Stimulated activated naive B cell treated with anti-CD40 and anti-IgM and Interleukin-4, amounts not matched to agents 10 μg/mL and 1 μg/mL and 100 μg/mL, for 72 hours (primary cell): ENCODE data around the gene PAX2.

ENCODE experiments used
- ATAC-seq, 2 donors: fragments of 150-1000 bp; cut with Tn5 transposase; replicated peaks; 2 replicates each; pipeline ENCODE4 v1.10.0; 2021; ENCODE audit warnings: moderate library complexity in 1 of 2
- DNase-seq: peaks from one replicate; pipeline ENCODE4 v3.0.0; 2021
- H3K27ac Mint-ChIP-seq: one replicate; pipeline ENCODE4 v1.8.0; 2022; ENCODE audit warnings: mild to moderate bottlenecking, mixed read lengths
- H3K27me3 Mint-ChIP-seq, 2 donors: one replicate each; pipeline ENCODE4 v1.8.0; 2022; ENCODE audit warnings: mixed read lengths in 2 of 2
- H3K36me3 Mint-ChIP-seq, 2 donors: one replicate each; pipeline ENCODE4 v1.8.0; 2022; ENCODE audit warnings: mixed read lengths in 2 of 2, mild to moderate bottlenecking in 1 of 2
- H3K4me1 Mint-ChIP-seq, 2 donors: one replicate each; pipeline ENCODE4 v1.8.0; 2022; ENCODE audit warnings: mixed read lengths in 2 of 2, mild to moderate bottlenecking in 1 of 2
- H3K4me3 Mint-ChIP-seq, 2 donors: one replicate each; pipeline ENCODE4 v1.8.0; 2022; ENCODE audit warnings: mild to moderate bottlenecking in 2 of 2, mixed read lengths in 2 of 2, moderate library complexity in 1 of 2
- H3K9me3 Mint-ChIP-seq, 2 donors: one replicate each; pipeline ENCODE4 v1.8.0; 2022; ENCODE audit warnings: mixed read lengths in 2 of 2, mild to moderate bottlenecking in 1 of 2

The PAX2 gene

DNA sequence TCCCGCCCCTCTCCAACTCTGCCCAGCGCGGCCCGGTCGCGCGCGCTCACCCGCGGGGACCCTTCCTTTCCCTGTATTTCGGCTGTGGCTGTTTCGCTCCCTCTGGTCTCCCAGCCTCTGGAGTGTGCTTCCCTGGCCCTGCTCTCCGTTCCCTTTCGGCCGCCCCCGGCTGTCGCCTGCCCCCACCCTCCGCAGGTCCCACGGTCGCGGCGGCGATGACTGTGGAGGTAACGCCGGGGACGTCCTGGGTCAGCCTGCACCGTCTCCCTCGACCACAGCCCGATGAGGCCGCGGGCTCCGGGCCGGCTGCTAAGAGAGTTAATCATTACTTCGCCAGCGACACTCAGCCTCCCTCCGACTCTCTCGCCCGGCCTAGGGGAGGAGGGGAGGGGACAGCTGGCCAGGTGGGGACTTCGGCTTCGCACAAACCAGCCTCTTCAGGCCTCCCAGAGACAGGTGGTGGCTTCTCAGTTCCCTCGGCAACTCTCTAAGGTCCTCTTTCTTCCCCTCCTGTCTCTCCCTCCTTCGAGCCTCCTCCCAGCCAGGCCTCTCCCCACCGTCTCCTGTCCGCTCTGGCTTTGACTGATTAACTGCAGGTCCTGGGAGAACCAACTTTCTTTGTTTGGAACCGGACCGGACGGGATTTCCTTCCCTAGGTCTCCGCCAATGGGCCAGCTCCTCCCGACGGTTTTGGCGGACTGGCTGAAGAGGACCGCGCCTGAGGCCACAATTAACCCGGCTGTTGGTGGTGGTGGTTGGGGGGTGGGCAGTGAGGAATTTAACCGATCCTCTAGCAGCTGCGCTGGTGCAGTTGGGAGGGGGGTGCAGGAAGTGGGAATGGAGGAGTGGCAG is 5.6 kb upstream of the PAX2 start:
- peaks cover 0 to 2% of the 10 kb centered on the region in 2 donors for H3K36me3 Mint-ChIP-seq
- H3K4me3 Mint-ChIP-seq: peak overlapping the region in 1 of 2 donors; percentile 36
- H3K4me1 Mint-ChIP-seq: peaks cover 56 to 81% of the 10 kb centered on the region in 2 donors
- ATAC-seq (peak; percentile 32 to 35), DNase-seq (no peak)
- H3K9me3 Mint-ChIP-seq: no peaks in the 10 kb centered on the region
- H3K27me3 Mint-ChIP-seq: peaks cover 92 to 95% of the 10 kb centered on the region in 2 donors
- H3K27ac Mint-ChIP-seq: peak overlapping the region; percentile 85

DNA sequence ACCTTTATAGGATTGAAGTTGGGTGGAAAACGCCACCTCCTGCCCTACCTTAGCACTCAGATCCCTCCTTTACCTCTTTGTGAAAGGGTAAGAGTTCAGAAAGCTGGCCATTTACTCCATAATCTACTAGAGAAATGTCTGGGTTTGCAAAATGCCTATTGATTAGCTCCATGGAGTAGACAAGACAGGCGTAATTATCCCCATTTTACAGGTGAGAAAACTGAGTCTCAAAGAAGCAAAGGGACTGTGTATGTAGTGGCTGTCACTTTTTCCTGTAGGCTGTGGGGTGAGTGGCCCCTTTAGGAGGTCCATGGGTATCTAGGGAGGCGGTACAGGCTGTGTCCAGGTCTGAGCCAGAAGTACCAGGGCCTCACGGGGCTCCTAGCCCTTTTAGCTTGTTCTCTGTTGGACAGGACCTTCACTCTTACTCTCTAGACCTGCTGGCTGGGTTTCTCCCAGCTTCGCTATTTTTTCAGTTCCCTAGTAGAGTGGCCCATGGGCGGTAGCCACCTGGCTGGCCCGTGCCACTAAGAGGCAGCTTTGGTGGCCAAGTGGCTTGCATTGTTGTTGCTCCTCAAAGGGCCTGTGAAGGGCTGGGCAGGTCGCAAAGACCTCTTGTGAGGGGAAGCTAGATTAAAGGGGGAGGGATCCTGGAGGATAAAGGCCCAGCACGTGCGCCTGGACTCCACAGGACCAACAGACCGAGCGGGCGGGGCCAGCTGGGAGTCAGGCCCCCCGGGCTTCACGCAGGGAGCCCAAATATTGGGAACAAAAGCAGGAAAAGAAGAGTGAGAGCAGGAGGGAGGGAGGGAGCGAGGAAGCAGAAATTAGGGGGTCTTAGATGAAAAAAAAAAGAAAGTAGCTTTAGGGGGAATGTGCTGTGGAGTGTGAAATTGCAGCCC is 4.7 kb upstream of the PAX2 start:
- H3K4me1 Mint-ChIP-seq: peaks cover 53 to 78% of the 10 kb centered on the region in 2 donors
- peaks cover 90% of the 10 kb centered on the region in 2 donors for H3K27me3 Mint-ChIP-seq
- DNase-seq (no peak), ATAC-seq (no peak)
- H3K9me3 Mint-ChIP-seq: no peaks in the 10 kb centered on the region
- H3K36me3 Mint-ChIP-seq: peaks cover 0 to 2% of the 10 kb centered on the region in 2 donors
- peak overlapping the region; percentile 56 for H3K27ac Mint-ChIP-seq
- no peak overlapping the region for H3K4me3 Mint-ChIP-seq

DNA sequence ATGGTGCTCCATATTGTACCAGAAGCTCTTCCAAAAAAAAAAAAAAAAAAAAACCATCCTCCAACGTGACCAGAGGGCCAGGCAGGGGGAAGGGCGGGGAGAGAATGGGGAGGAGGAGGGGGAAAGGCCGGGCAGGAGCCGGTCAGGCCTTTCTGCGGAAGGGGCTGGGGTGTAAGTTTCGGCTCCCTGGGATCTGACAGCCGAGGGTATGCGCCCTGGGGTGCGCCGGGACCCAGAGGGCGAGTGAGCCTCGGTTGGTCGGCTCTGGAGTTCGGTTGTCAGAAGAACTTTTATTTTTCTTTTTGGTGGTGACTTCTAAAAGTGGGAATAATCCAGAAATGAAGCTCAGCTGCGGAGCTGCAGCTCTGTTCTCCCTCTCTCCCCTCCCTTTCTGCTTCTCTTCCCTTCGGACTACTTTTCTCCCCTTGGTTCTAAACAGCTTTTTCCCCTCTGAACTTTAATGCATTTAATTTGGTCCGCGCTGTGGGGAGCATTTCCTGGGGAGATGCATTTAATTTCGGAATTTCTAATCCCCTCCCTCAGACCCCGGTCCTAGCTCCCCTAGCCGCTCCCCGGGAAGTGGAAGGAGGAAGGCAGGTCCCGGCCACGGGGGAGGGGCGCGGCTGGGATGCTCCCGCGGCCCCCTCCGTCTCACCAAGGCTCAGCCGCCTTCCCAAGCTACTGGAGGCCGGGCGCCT is 3.9 kb upstream of the PAX2 start:
- H3K9me3 Mint-ChIP-seq: no peaks in the 10 kb centered on the region
- H3K4me3 Mint-ChIP-seq: no peak overlapping the region
- peaks cover 0 to 5% of the 10 kb centered on the region in 2 donors for H3K36me3 Mint-ChIP-seq
- no peak for DNase-seq
- H3K27me3 Mint-ChIP-seq: peaks cover 93 to 94% of the 10 kb centered on the region in 2 donors
- peaks cover 57 to 86% of the 10 kb centered on the region in 2 donors for H3K4me1 Mint-ChIP-seq
- no peak for ATAC-seq
- H3K27ac Mint-ChIP-seq: no peak overlapping the region

DNA sequence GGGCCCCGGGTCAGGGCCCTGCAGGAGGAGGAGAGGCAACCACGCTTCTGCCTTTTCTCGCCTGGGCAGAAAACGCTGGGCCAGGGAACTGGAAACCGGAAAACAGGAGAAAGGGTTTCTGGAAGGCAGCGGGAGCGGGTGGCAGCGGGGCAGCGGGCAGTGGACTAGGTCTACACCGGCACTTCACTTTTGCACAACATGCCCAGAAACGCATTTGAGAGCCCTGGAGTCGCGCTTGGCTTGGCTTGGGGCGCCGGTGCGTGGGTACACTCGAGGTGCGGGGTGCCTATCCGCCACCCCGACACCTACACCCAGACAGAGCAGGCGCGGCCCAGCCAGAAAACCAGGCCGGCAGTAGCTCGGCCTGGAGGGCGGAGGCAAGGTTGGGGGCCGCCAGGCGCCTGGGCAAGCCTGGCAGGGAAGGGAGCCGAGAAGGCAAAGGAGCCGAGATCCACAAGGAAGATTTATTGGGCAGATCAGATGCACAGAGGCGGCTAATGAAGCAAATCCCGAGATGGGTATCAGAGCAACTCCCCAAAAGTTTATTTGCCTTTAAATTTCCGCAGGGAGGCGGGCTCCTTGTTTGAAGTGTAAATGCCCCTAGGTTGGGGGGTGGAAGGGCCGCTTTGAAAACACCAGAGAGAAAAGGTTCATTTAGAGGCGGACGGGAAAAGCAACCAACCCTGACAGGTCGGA is 3.2 kb upstream of the PAX2 start:
- Mint-ChIP-seq H3K4me3 (peak overlapping the region; percentile 10 to 43), H3K27me3 (peaks cover 93 to 94% of the 10 kb centered on the region in 2 donors), H3K27ac (no peak overlapping the region), H3K4me1 (peaks cover 59 to 90% of the 10 kb centered on the region in 2 donors), H3K9me3 (no peaks in the 10 kb centered on the region), H3K36me3 (peaks cover 0 to 5% of the 10 kb centered on the region in 2 donors)
- ATAC-seq (no peak), DNase-seq (no peak)

DNA sequence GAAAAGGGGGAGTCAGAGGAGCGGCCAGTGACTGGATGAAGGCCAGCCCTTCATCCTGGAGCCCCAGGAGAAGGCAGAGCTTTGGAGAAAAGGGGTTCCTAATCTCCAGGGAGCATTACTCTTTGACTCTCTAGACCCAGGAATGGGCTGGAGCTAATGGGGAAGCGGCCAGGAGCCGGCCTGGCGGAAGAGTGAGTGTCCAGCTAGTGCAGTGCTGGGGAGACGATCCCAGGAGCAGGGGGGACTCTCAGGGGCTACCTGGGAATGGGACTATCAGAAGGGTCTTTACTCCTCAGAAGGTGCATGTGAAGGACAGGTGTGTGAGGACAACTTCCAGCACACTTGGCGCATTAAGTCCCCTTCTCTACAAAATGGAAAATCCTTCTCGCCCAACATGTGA is 2.4 kb upstream of the PAX2 start:
- no peak overlapping the region for H3K27ac Mint-ChIP-seq
- H3K27me3 Mint-ChIP-seq: peaks cover 87 to 89% of the 10 kb centered on the region in 2 donors
- peak overlapping the region in 1 of 2 donors; percentile 43 for H3K4me3 Mint-ChIP-seq
- H3K4me1 Mint-ChIP-seq: peaks cover 55 to 84% of the 10 kb centered on the region in 2 donors
- no peak for DNase-seq
- peaks cover 0 to 5% of the 10 kb centered on the region in 2 donors for H3K36me3 Mint-ChIP-seq
- ATAC-seq: no peak
- H3K9me3 Mint-ChIP-seq: no peaks in the 10 kb centered on the region

DNA sequence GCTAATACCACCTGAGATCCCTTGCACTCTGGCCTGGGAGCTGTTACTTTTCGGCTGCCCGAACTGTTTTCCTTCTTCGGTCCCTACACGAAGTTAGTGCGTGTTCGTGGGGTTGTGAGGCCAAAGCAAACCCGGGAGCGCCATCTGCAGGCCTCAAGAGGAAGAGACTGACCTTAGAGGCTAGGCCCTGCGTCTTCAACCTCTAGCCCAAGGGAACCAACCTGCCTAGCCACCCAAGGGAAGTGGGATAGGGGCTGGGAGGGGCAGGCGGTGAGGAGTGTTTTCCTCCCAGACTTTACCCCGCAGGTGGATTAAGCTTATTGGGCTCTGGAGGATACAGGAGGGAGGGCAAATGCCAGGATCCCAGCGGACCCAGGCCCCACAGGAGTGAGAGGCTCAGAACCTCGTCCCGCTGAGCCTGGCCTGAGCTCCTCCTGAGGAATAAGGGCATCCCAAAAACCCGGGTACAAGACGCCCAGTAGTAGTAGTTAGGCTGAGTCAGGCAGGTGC is 1.7 kb upstream of the PAX2 start:
- no peaks in the 10 kb centered on the region for H3K9me3 Mint-ChIP-seq
- DNase-seq (peak; percentile 39), ATAC-seq (peak; percentile 73 to 75)
- peaks cover 49 to 83% of the 10 kb centered on the region in 2 donors for H3K4me1 Mint-ChIP-seq
- peak overlapping the region; percentile 93 for H3K27ac Mint-ChIP-seq
- H3K4me3 Mint-ChIP-seq: peak overlapping the region; percentile 64 to 72
- H3K27me3 Mint-ChIP-seq: peaks cover 80 to 88% of the 10 kb centered on the region in 2 donors
- peaks cover 0 to 5% of the 10 kb centered on the region in 2 donors for H3K36me3 Mint-ChIP-seq

DNA sequence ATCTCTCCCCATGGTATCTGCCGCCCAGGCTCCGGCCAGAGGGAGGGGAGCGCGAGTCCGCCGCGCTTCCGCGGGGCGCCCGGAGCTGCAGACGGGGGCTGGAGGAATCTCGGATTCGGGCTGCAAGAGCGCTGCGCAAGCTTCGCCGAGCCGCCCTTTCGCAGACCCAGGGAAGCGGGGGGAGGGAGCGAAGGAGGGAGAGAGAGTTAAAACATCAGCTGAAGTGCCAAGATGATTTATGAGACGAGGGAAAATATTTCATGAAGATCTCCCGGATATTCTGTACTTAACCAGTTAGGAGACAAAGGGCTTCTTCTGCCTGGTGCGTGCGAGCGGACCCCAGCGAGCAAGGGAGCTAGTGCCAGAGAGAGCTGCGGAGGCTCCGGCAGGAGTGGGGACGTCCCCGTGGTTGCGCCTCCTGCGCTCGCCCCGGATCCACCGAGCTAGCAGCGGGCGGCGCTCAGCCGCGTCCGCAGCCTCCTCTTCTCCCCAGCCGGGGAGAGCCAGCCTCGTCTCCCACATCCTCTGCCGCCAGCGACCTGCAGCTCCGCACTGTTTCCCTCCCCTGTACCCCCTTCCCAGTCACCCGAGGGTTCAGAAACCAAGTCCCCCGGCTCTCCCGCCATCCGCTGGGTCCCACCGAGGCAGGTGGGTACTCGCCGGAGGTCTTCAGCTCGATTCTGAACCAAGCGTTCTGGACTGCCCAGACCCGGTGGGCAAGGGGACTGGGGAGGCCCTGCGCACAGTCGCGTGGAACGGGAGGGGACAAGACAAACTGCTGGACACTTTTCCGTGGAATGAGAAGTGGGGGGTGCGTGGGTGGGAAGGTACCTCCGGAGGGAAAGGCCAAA is 1.0 kb upstream of the PAX2 start:
- H3K27me3 Mint-ChIP-seq: peaks cover 80 to 88% of the 10 kb centered on the region in 2 donors
- peaks cover 54 to 85% of the 10 kb centered on the region in 2 donors for H3K4me1 Mint-ChIP-seq
- H3K4me3 Mint-ChIP-seq: peak overlapping the region; percentile 64 to 72
- H3K9me3 Mint-ChIP-seq: no peaks in the 10 kb centered on the region
- ATAC-seq (peak in 1 of 2 donors; percentile 51), DNase-seq (peak; percentile 25)
- peaks cover 2 to 5% of the 10 kb centered on the region in 2 donors for H3K36me3 Mint-ChIP-seq
- peak overlapping the region; percentile 93 for H3K27ac Mint-ChIP-seq

DNA sequence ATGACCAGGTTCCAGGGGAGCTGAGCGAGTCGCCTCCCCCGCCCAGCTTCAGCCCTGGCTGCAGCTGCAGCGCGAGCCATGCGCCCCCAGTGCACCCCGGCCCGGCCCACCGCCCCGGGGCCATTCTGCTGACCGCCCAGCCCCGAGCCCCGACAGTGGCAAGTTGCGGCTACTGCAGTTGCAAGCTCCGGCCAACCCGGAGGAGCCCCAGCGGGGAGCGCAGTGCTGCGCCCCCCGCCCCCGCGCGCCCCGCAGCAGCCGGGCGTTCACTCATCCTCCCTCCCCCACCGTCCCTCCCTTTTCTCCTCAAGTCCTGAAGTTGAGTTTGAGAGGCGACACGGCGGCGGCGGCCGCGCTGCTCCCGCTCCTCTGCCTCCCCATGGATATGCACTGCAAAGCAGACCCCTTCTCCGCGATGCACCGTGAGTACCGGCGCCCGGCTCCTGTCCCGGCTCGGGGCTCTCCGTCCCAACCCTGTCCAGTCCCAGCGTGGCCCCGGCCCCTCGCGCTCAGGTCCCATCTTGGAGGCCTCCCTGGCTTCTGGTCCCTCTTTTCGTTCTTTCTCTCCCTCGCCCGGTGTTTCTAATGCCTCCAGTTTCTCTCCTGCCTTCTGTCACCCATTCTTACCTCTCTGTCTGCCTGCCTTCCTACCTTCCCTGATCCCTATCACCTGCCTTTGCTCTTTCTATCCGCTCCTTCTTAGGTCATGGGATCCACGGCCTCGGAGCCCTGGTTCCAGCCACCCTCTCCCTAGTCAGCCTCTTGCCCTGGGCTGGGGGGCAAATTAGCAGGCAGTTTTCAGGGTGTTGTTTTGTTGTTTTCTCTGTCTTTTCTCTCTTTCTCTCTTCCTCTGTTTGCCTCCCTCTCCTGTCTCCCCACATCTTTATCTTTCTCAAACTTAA is 751 bp downstream of the PAX2 start:
- H3K27ac Mint-ChIP-seq: peak overlapping the region; percentile 59
- no peak for DNase-seq

DNA sequence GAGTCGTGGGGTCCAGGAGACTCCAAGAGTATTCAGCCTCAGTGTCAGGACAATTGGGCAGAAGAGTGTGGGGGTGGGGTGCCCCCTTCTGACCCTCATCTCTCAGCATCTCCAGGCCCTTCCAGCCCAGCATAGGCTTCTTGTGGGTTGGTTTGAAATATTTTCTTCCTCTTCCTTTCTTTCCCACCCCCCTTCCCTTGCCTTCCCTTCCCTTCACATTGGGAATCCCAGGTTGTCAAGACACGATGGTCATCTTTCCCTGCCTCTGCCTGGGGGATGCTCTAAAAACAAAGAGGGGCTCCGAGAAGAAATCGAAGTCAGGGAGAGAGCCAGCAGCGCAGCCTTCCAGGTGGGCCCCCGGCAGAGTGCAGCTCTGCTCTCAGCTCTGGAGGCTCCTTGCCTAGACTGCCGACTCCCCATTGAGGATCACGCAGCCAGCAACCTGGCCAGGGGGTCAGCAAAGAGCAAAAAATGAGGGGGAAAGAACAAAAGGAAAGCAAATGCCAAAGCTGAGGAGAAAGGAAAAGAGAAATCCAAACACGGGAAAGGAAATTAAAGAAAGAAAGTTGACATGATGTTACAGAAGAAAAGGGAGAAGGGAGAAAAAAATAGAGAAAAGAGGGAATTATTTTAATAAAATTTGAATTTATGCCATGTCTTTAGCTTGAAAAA is 1.5 kb downstream of the PAX2 start:
- peak overlapping the region; percentile 59 to 60 for H3K4me3 Mint-ChIP-seq
- peaks cover 44 to 69% of the 10 kb centered on the region in 2 donors for H3K4me1 Mint-ChIP-seq
- peaks cover 75 to 87% of the 10 kb centered on the region in 2 donors for H3K27me3 Mint-ChIP-seq
- H3K27ac Mint-ChIP-seq: peak overlapping the region; percentile 84
- ATAC-seq (no peak), DNase-seq (no peak)
- peaks cover 3 to 5% of the 10 kb centered on the region in 2 donors for H3K36me3 Mint-ChIP-seq
- H3K9me3 Mint-ChIP-seq: no peaks in the 10 kb centered on the region

More for the DNA sequence above, 751 bp downstream of the PAX2 start:
- Mint-ChIP-seq H3K9me3 (no peaks in the 10 kb centered on the region), H3K4me1 (peaks cover 48 to 77% of the 10 kb centered on the region in 2 donors), H3K36me3 (peaks cover 3 to 5% of the 10 kb centered on the region in 2 donors), H3K4me3 (peak overlapping the region; percentile 58 to 66), H3K27me3 (peaks cover 78 to 88% of the 10 kb centered on the region in 2 donors)
- ATAC-seq: no peak

DNA sequence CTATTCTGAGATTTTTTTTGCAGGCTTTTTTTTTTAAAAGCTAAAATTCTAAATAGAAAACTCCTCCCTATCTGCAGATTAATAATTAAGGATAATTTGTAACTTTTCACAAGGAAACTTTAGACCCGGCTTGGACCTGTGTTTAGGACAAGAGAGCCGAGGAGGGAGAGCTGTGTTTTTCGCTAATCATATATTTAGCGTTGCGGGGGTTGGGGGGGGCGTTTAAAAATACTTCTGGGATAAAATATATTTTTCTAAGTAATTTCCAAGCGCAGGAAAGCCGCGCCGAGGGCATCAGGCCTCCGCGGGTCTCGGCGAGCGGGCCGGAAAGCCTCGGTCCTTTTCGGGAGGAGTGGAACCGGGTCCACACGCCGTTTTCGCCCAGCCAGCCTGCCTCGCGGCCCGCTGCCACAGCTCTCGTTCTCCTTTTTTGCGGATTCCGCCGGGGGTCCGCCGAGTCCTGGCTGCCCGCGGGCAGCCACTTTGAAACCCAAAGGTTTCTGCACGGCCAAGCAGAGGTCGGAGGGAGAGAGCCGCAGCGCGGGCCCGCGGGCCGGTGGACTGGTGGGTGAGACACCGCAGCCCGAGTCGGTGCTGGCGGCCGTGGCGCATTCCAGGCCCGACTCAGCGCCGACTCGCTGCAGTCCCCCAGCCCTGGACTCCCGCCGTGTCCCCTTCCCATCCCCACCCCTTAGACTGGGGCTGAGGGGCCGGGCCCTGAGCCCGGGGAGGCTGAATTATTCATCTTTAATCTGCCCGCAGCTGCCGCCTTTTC is 2.3 kb downstream of the PAX2 start:
- Mint-ChIP-seq H3K4me3 (peak overlapping the region; percentile 4 to 39), H3K4me1 (peaks cover 38 to 62% of the 10 kb centered on the region in 2 donors), H3K9me3 (no peaks in the 10 kb centered on the region), H3K27ac (peak overlapping the region; percentile 84), H3K27me3 (peaks cover 73 to 87% of the 10 kb centered on the region in 2 donors), H3K36me3 (peaks cover 3 to 5% of the 10 kb centered on the region in 2 donors)
- DNase-seq (no peak), ATAC-seq (no peak)
